ENCODE results near the gene FAAP20. TPM values are rescaled to one million over a fixed set of nuclear protein-coding genes. Genes with fewer than 3 reads are reported as not detected.

FAAP20 gene
- total RNA-seq, 1 experiment from 2014 or later: 112 TPM

- CTCF ChIA-PET: interaction anchor here (8.1 kb wide), 1 partner anchor 183 kb away, joined by 271 read pairs; no protein-coding TSS in a partner anchor
- Histone ChIP-seq H4K20me1 (ENCODE audit: insufficient read depth) (no peaks in the 10 kb centered on the region), H3K4me2 (ENCODE audit: low read length) (no peak overlapping the region), H3K27me3 (ENCODE audit: insufficient read depth, low read length) (no peaks in the 10 kb centered on the region), H2AFZ (ENCODE audit: low read depth, low read length, poor library complexity, severe bottlenecking) (no peak overlapping the region), H3K9ac (ENCODE audit: low read length) (no peak overlapping the region), H3K36me3 (ENCODE audit: control insufficient read depth in 1 of 2, insufficient read depth in 2 of 2, low read length in 2 of 2) (no peaks in the 10 kb centered on the region), H3K9me2 (ENCODE audit: insufficient read depth) (no peaks in the 10 kb centered on the region), H3K79me2 (ENCODE audit: insufficient read depth, low read length) (peaks cover 9% of the 10 kb centered on the region; the same call in 1 of the 2 replicates), H3K27ac (ENCODE audit: low read depth, low read length) (no peak overlapping the region; the same call in 1 of the 2 replicates), H3K9me3 (ENCODE audit: control insufficient read depth in 1 of 2, insufficient read depth in 1 of 2, low read depth in 1 of 2, low read length in 2 of 2) (no peaks in the 10 kb centered on the region), H3K4me3 (replicated peaks in 1 of 2; ENCODE audit: low read depth in 1 of 2, low read length in 2 of 2) (no peak overlapping the region), H3K4me1 (ENCODE audit: control insufficient read depth in 1 of 2, insufficient read depth in 2 of 2, low read length in 2 of 2) (peaks cover 12 to 31% of the 10 kb centered on the region in 2 experiments; a peak in 3 of 4 replicates)
- DNase-seq (ENCODE audit: low read depth, low spot score) (no peak), ATAC-seq (no peak)
- RAD21 ChIA-PET (ENCODE audit: low non-redundant PET in 1 of 2, low total read pairs in 2 of 2, uncharacterized antibody in 2 of 2, unreplicated experiment in 2 of 2): no interaction called here
- BruUV-seq (replicated peaks): no TSS peak
- TF ChIP-seq POLR2AphosphoS5 (IDR thresholded peaks at IDR 0.05; ENCODE audit: low read depth, low read length) (no peak), ZNF274 (IDR thresholded peaks at IDR 0.05; ENCODE audit: low read depth, low read length) (no peak), ATF3 (IDR thresholded peaks at IDR 0.05) (no peak)
- POLR2A ChIA-PET: no interaction called here
- intact Hi-C loops (cut with micrococcal nuclease): loop anchor here (5.0 kb wide), 1 partner anchor 35 kb away; no protein-coding TSS in a partner anchor
Measured at GRCh38 chr1:2197707-2198165, 3.2 kb upstream of the FAAP20 start.

- no peak for DNase-seq (ENCODE audit: low read depth, low spot score)
- TF ChIP-seq EGR1 (IDR thresholded peaks at IDR 0.05; ENCODE audit: low read depth) (no peak), EZH2phosphoT487 (IDR thresholded peaks at IDR 0.05; ENCODE audit: borderline replicate concordance) (no peak)
- Histone ChIP-seq H3K79me2 (ENCODE audit: insufficient read depth, low read length) (peaks cover 14% of the 10 kb centered on the region), H3K9me2 (ENCODE audit: insufficient read depth) (no peaks in the 10 kb centered on the region), H3K36me3 (ENCODE audit: control insufficient read depth in 1 of 2, insufficient read depth in 2 of 2, low read length in 2 of 2) (no peaks in the 10 kb centered on the region), H3K4me3 (replicated peaks in 1 of 2; ENCODE audit: low read depth in 1 of 2, low read length in 2 of 2) (no peak overlapping the region), H3K27ac (ENCODE audit: low read depth, low read length) (no peak overlapping the region; the same call in 1 of the 2 replicates), H3K27me3 (ENCODE audit: insufficient read depth, low read length) (no peaks in the 10 kb centered on the region), H3K9me3 (ENCODE audit: control insufficient read depth in 1 of 2, insufficient read depth in 1 of 2, low read depth in 1 of 2, low read length in 2 of 2) (no peaks in the 10 kb centered on the region), H3K4me1 (ENCODE audit: control insufficient read depth in 1 of 2, insufficient read depth in 2 of 2, low read length in 2 of 2) (peaks cover 12 to 31% of the 10 kb centered on the region in 2 experiments; a peak in 3 of 4 replicates), H2AFZ (ENCODE audit: low read depth, low read length, poor library complexity, severe bottlenecking) (no peak overlapping the region), H3K9ac (ENCODE audit: low read length) (no peak overlapping the region), H4K20me1 (ENCODE audit: insufficient read depth) (no peaks in the 10 kb centered on the region), H3K4me2 (ENCODE audit: low read length) (no peak overlapping the region)
- intact Hi-C loops (cut with micrococcal nuclease): loop anchor here (5.0 kb wide), 1 partner anchor 35 kb away; no protein-coding TSS in a partner anchor
- BruUV-seq (replicated peaks): no TSS peak
- ChIA-PET CTCF (interaction anchor here (8.1 kb wide), 1 partner anchor 184 kb away, joined by 271 read pairs; no protein-coding TSS in a partner anchor), RAD21 (ENCODE audit: low non-redundant PET in 1 of 2, low total read pairs in 2 of 2, uncharacterized antibody in 2 of 2, unreplicated experiment in 2 of 2) (interaction anchor here in 1 of 2 experiments (0.7 kb wide), 1 partner anchor 185 kb away, joined by 4 read pairs; no protein-coding TSS in a partner anchor), POLR2A (no interaction called here)
- ATAC-seq: no peak
Measured at GRCh38 chr1:2196901-2197638, 2.5 kb upstream of the FAAP20 start.
